IPS-NIHi11 (cell line): ENCODE results near the gene ADARB1.

Experiments
- DNase-seq: peaks from one replicate; pipeline ENCODE4 v3.0.0; 2012; ENCODE audit warnings: mixed read lengths, low spot score

The ADARB1 gene

GRCh38 chr21:45054927-45055612 lies 19.3 kb upstream of the ADARB1 start:
- DNase-seq = no peak

GRCh38 chr21:45055861-45056260 lies 18.5 kb upstream of the ADARB1 start:
- no peak for DNase-seq

GRCh38 chr21:45056296-45056904 lies 18.0 kb upstream of the ADARB1 start:
- DNase-seq = no peak

GRCh38 chr21:45056917-45057560 lies 17.3 kb upstream of the ADARB1 start:
- DNase-seq = no peak

GRCh38 chr21:45057886-45058285 lies 16.5 kb upstream of the ADARB1 start:
- DNase-seq = no peak

GRCh38 chr21:45059121-45059520 lies 15.3 kb upstream of the ADARB1 start:
- no peak for DNase-seq

GRCh38 chr21:45060089-45060488 lies 14.3 kb upstream of the ADARB1 start:
- no peak for DNase-seq

- no peak for DNase-seq
These were observed 13.6 kb upstream of the ADARB1 start for GRCh38 chr21:45060675-45061311.

GRCh38 chr21:45064091-45064490 lies 10.3 kb upstream of the ADARB1 start:
- DNase-seq = no peak

- no peak for DNase-seq
These were observed 9.6 kb upstream of the ADARB1 start for GRCh38 chr21:45064618-45065399.

- DNase-seq = no peak
These were observed 6.7 kb upstream of the ADARB1 start for GRCh38 chr21:45067462-45068285.

GRCh38 chr21:45069085-45069484 lies 5.3 kb upstream of the ADARB1 start:
- no peak for DNase-seq

- no peak for DNase-seq
These were observed 4.7 kb upstream of the ADARB1 start for GRCh38 chr21:45069711-45070110.

- no peak for DNase-seq
These were observed 3.1 kb upstream of the ADARB1 start for GRCh38 chr21:45071078-45071873.

GRCh38 chr21:45071874-45072737 lies 2.3 kb upstream of the ADARB1 start:
- no peak for DNase-seq

- DNase-seq = no peak
These were observed 1.6 kb upstream of the ADARB1 start for GRCh38 chr21:45072738-45073300.

GRCh38 chr21:45073301-45074047 lies 906 bp upstream of the ADARB1 start:
- peak; percentile 58 for DNase-seq
